ENCODE results near the gene FGD4. TPM values are rescaled to one million over a fixed set of nuclear protein-coding genes. Genes with fewer than 3 reads are reported as not detected.
"Not testable (repeated sequence)": the region's sequence is repeated elsewhere in the genome, so short reads cannot be mapped to it uniquely, and the experiment has no call there.

FGD4 gene
- total and polyA plus RNA-seq, 3 experiments from 2014 or later, result 0.64 to 1.4 (median 1.4) TPM

GRCh38 chr12:32532422-32532821 lies 133.1 kb downstream of the FGD4 start:
- Histone ChIP-seq H3K4me3 (ENCODE audit: low read length) (no peak overlapping the region), H3K36me3 (ENCODE audit: insufficient read depth, low read length) (no peaks in the 10 kb centered on the region), H3K9me3 (ENCODE audit: low read length) (no peaks in the 10 kb centered on the region), H3K27ac (ENCODE audit: low read depth, low read length) (no peak overlapping the region), H3K4me1 (ENCODE audit: insufficient read depth, low read length) (no peaks in the 10 kb centered on the region), H3K27me3 (ENCODE audit: insufficient read depth, low read length, poor library complexity, severe bottlenecking) (no peaks in the 10 kb centered on the region)
- Mint-ChIP-seq H3K36me3 (no peaks in the 10 kb centered on the region), H3K27me3 (peaks cover 6 to 10% of the 10 kb centered on the region in 2 donors), H3K9me3 (no peaks in the 10 kb centered on the region), H3K4me1 (peaks cover 0 to 11% (median 6%) of the 10 kb centered on the region in 3 donors), H3K27ac (no peak overlapping the region), H3K4me3 (no peak overlapping the region)
- POLR2A ChIA-PET, result no interaction called here
- CTCF ChIA-PET, result no interaction called here
- no peak for DNase-seq

DNA sequence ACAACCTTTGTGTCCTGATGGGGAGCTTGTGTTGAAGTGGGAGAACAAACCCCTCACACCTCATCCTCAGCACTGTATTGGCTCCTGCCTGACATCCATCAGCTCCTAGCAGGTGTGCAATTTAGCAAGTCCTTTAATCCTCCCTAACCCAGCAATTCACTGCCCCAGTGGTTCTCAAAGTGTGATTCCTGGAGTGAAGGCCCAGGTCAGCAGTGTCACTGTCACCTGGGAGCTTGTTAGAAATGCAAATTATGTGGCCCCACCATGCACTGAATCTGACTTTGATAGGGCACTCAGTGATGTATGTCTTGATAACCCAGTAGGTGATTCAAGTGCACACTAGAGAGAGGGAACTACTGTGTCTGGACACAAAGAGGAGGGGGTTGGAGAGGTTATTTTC lies 133.6 kb downstream of the FGD4 start:
- Histone ChIP-seq H3K9me3 (ENCODE audit: low read length) (no peaks in the 10 kb centered on the region), H3K36me3 (ENCODE audit: insufficient read depth, low read length) (no peaks in the 10 kb centered on the region), H3K27ac (ENCODE audit: low read depth, low read length) (no peak overlapping the region), H3K27me3 (ENCODE audit: insufficient read depth, low read length, poor library complexity, severe bottlenecking) (no peaks in the 10 kb centered on the region), H3K4me3 (ENCODE audit: low read length) (no peak overlapping the region), H3K4me1 (ENCODE audit: insufficient read depth, low read length) (no peaks in the 10 kb centered on the region)
- Mint-ChIP-seq H3K27me3 (peaks cover 8 to 10% of the 10 kb centered on the region in 2 donors), H3K4me3 (no peak overlapping the region), H3K9me3 (no peaks in the 10 kb centered on the region), H3K36me3 (no peaks in the 10 kb centered on the region), H3K27ac (no peak overlapping the region), H3K4me1 (peaks cover 0 to 11% (median 6%) of the 10 kb centered on the region in 3 donors)
- no peak for DNase-seq
- ChIA-PET CTCF (no interaction called here), POLR2A (no interaction called here)

GRCh38 chr12:32533506-32533905 lies 134.1 kb downstream of the FGD4 start:
- H3K4me3 ChIP-seq (ENCODE audit: low read length); H3K27ac Mint-ChIP-seq; H3K36me3 Mint-ChIP-seq; H3K27me3 ChIP-seq (ENCODE audit: insufficient read depth, low read length, poor library complexity, severe bottlenecking); H3K4me1 ChIP-seq (ENCODE audit: insufficient read depth, low read length); H3K9me3 Mint-ChIP-seq; H3K4me3 Mint-ChIP-seq; H3K27ac ChIP-seq (ENCODE audit: low read depth, low read length); H3K36me3 ChIP-seq (ENCODE audit: insufficient read depth, low read length); H3K9me3 ChIP-seq (ENCODE audit: low read length); POLR2A ChIA-PET; CTCF ChIA-PET; DNase-seq: not testable (repeated sequence)
- Mint-ChIP-seq H3K4me1 (peaks cover 0 to 11% (median 6%) of the 10 kb centered on the region in 3 donors), H3K27me3 (peaks cover 8 to 13% of the 10 kb centered on the region in 2 donors)

DNA sequence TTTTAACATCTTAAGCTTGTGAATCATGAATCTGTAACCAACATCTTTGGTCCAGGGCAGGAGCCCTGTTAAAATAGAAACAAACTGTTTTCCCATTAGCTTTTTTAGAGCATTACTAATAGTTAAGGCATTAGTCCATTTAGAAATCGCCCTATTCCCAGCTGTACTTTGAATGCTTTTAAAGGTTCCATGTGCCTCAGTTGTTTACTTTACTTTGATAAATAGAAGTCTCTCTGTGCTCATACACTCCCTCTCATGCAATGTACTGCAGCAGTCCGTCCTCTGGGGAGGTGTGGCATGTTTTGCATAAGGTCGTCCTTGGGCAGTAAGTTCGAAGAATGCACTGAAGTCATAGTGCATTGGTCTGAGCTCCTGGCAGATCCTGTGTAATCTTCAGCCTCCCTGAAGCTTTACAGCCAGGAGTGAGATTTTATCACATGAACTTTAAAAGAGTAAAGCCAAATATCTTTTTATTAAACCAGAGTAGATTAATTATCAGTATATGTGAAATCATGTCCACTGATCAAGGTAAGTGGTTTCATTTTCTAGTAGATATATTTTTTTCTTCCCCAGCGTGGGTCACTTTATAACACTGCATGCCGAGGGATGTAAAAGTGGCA lies 134.7 kb downstream of the FGD4 start:
- Mint-ChIP-seq H3K27ac (peak overlapping the region in 1 of 8 donors; percentile 43), H3K4me1 (peaks cover 0 to 11% (median 6%) of the 10 kb centered on the region in 3 donors), H3K36me3 (no peaks in the 10 kb centered on the region), H3K27me3 (peaks cover 8 to 14% of the 10 kb centered on the region in 2 donors), H3K4me3 (peak overlapping the region in 5 of 7 donors; percentile 0 to 71 (median 38)), H3K9me3 (no peaks in the 10 kb centered on the region)
- no peak overlapping the region for H3K4me3 ChIP-seq (ENCODE audit: low read length)
- H3K27ac ChIP-seq (ENCODE audit: low read depth, low read length), result no peak overlapping the region
- H3K36me3 ChIP-seq (ENCODE audit: insufficient read depth, low read length), result no peaks in the 10 kb centered on the region
- no peaks in the 10 kb centered on the region for H3K4me1 ChIP-seq (ENCODE audit: insufficient read depth, low read length)
- no peak for DNase-seq
- H3K27me3 ChIP-seq (ENCODE audit: insufficient read depth, low read length, poor library complexity, severe bottlenecking), result no peaks in the 10 kb centered on the region
- CTCF ChIA-PET, result no interaction called here
- POLR2A ChIA-PET, result no interaction called here
- no peaks in the 10 kb centered on the region for H3K9me3 ChIP-seq (ENCODE audit: low read length)

DNA sequence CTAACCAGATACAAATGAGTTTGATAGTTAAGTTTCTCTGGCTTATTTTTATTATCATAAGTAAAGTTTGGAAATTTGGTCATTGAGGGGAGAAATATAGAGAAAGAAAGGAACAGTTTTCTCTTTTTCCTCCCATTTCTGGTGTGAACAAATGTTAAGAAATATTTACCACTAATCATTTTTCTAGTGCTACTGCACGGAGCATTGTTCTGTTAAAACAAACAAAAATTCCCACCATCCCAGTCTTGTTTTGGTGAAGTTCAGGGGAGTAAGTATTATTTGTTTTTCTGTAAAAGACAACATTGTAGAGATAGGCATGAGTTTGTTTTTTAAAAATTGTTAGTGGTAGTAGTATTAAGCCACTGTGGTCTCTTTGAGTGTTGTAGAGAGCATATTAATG lies 135.3 kb downstream of the FGD4 start:
- CTCF ChIA-PET, result no interaction called here
- no peaks in the 10 kb centered on the region for H3K4me1 ChIP-seq (ENCODE audit: insufficient read depth, low read length)
- H3K36me3 ChIP-seq (ENCODE audit: insufficient read depth, low read length), result no peaks in the 10 kb centered on the region
- no peak for DNase-seq
- no peaks in the 10 kb centered on the region for H3K9me3 ChIP-seq (ENCODE audit: low read length)
- peaks cover 0 to 11% (median 6%) of the 10 kb centered on the region in 3 donors for H3K4me1 Mint-ChIP-seq
- H3K9me3 Mint-ChIP-seq, result no peaks in the 10 kb centered on the region
- H3K4me3 Mint-ChIP-seq, result peak overlapping the region in 2 of 7 donors; percentile 26 to 71
- no peaks in the 10 kb centered on the region for H3K27me3 ChIP-seq (ENCODE audit: insufficient read depth, low read length, poor library complexity, severe bottlenecking)
- no peaks in the 10 kb centered on the region for H3K36me3 Mint-ChIP-seq
- H3K27me3 Mint-ChIP-seq, result peaks cover 8 to 14% of the 10 kb centered on the region in 2 donors
- H3K27ac ChIP-seq (ENCODE audit: low read depth, low read length), result no peak overlapping the region
- H3K27ac Mint-ChIP-seq, result peak overlapping the region in 1 of 8 donors; percentile 18
- POLR2A ChIA-PET, result no interaction called here
- no peak overlapping the region for H3K4me3 ChIP-seq (ENCODE audit: low read length)

DNA sequence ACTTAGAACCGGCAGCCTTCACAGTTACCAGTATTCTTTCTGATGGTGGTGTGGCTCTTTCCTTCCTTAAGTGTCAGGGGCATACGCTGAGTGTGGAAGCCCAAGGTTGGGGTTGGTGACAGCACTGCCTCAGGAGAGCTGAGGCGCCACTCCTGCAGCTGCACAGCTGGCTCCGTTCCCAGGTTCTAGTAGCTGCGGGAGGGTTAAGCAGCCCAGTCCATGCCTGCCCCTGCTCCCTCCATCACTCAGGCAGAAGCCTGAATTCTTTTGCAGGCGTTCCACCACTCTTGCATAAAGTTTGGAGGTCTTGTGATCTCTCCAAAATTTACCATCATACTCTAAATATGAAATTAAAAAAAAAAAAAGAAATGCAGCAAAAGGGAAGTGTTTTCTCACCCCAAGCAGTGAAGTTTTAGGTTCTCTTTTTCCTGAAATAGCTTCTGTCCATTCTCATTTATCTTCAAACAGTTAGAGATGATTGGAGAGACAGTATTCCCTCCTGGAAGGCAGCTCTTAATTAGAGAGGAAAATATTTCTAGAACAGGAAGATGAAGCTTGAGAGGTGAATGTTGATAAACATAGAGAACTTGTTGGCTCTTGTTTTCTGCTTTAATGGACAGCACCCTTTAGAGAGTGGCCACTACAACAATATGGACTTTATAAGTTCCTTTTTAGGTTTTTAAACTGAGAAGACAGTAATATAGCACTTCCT lies 136.1 kb downstream of the FGD4 start:
- peak overlapping the region in 1 of 8 donors; percentile 31 for H3K27ac Mint-ChIP-seq
- no peak for DNase-seq
- ChIA-PET POLR2A (no interaction called here), CTCF (no interaction called here)
- Histone ChIP-seq H3K9me3 (ENCODE audit: low read length) (no peaks in the 10 kb centered on the region), H3K36me3 (ENCODE audit: insufficient read depth, low read length) (no peaks in the 10 kb centered on the region), H3K27ac (ENCODE audit: low read depth, low read length) (no peak overlapping the region), H3K4me3 (ENCODE audit: low read length) (no peak overlapping the region), H3K27me3 (ENCODE audit: insufficient read depth, low read length, poor library complexity, severe bottlenecking) (no peaks in the 10 kb centered on the region), H3K4me1 (ENCODE audit: insufficient read depth, low read length) (no peaks in the 10 kb centered on the region)
- H3K36me3 Mint-ChIP-seq, result no peaks in the 10 kb centered on the region
- H3K4me3 Mint-ChIP-seq, result peak overlapping the region in 3 of 7 donors; percentile 13 to 71 (median 15)
- H3K27me3 Mint-ChIP-seq, result peaks cover 8 to 19% of the 10 kb centered on the region in 2 donors
- H3K9me3 Mint-ChIP-seq, result no peaks in the 10 kb centered on the region
- H3K4me1 Mint-ChIP-seq, result peaks cover 0 to 11% (median 6%) of the 10 kb centered on the region in 3 donors

GRCh38 chr12:32536000-32536345 lies 136.6 kb downstream of the FGD4 start:
- no peak for DNase-seq
- Mint-ChIP-seq H3K4me1 (peaks cover 0 to 11% (median 6%) of the 10 kb centered on the region in 3 donors), H3K36me3 (no peaks in the 10 kb centered on the region), H3K27ac (no peak overlapping the region), H3K27me3 (peaks cover 8 to 19% of the 10 kb centered on the region in 2 donors), H3K4me3 (no peak overlapping the region), H3K9me3 (no peaks in the 10 kb centered on the region)
- CTCF ChIA-PET, result no interaction called here
- no peaks in the 10 kb centered on the region for H3K9me3 ChIP-seq (ENCODE audit: low read length)
- no peaks in the 10 kb centered on the region for H3K27me3 ChIP-seq (ENCODE audit: insufficient read depth, low read length, poor library complexity, severe bottlenecking)
- H3K4me1 ChIP-seq (ENCODE audit: insufficient read depth, low read length), result no peaks in the 10 kb centered on the region
- no peak overlapping the region for H3K4me3 ChIP-seq (ENCODE audit: low read length)
- H3K36me3 ChIP-seq (ENCODE audit: insufficient read depth, low read length), result no peaks in the 10 kb centered on the region
- POLR2A ChIA-PET, result no interaction called here
- no peak overlapping the region for H3K27ac ChIP-seq (ENCODE audit: low read depth, low read length)

DNA sequence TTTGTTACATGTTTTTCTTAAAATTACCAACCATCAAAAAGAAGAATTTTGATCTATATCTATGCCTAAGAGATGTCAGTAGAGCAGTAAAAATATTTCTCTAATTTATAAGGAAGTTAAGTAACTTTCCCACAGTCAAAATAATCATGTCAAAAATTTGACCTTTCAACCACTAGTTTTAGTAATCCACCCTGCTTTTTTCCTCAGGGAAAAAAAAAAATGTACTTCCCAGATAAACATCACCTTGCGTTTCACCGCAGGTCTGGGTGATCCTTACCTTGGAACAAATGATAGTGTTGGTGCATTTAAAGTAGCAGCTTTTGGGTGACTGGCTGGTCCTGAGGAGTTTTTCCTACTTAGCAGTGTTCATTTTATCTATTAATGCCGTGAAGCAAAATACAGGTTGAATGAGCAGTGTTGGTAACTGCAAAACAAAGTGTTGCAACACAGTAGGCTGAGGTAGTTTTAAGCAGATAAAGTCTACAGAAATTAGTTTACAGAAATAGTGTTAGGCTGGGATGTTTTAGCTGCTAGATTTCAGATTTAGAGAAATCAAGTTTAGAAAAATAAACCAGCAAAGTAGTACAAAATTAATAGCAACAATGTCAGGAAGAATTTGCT lies 142.5 kb downstream of the FGD4 start:
- H3K9me3 ChIP-seq (ENCODE audit: low read length), result no peaks in the 10 kb centered on the region
- CTCF ChIA-PET, result no interaction called here

More for the DNA sequence above, 142.5 kb downstream of the FGD4 start:
- Histone ChIP-seq H3K27ac (ENCODE audit: low read depth, low read length) (no peak overlapping the region), H3K27me3 (ENCODE audit: insufficient read depth, low read length, poor library complexity, severe bottlenecking) (no peaks in the 10 kb centered on the region), H3K4me3 (ENCODE audit: low read length) (no peak overlapping the region), H3K4me1 (ENCODE audit: insufficient read depth, low read length) (no peaks in the 10 kb centered on the region), H3K36me3 (ENCODE audit: insufficient read depth, low read length) (no peaks in the 10 kb centered on the region)
- no peak for DNase-seq
- Mint-ChIP-seq H3K9me3 (no peaks in the 10 kb centered on the region), H3K27ac (no peak overlapping the region), H3K27me3 (peaks cover 6 to 13% of the 10 kb centered on the region in 2 donors), H3K4me3 (no peak overlapping the region), H3K4me1 (no peaks in the 10 kb centered on the region), H3K36me3 (no peaks in the 10 kb centered on the region)
- POLR2A ChIA-PET, result no interaction called here

Data from CD8-positive, alpha-beta memory T cell (primary cell).